WTC11 (cell line): Measurements from ENCODE around the gene COL2A1. TPM values are rescaled to one million over a fixed set of nuclear protein-coding genes. Genes with fewer than 3 reads are reported as not detected.

Experiments
- ATAC-seq: fragments of 200-7000 bp; cut with Tn5 transposase; 2 replicates; pipeline ENCODE4 v1.10.0; 2021; ENCODE audit warnings: mild to moderate bottlenecking, moderate library complexity
- CTCF ChIA-PET: fragments of 300-600 bp; sonication (Branson Sonifier 250); formaldehyde crosslinking; loops from one replicate; lab custom pipeline; 2021; ENCODE audit warnings: antibody characterized with exemption; lab: Charles Lee
- POLR2A ChIA-PET: fragments of 350-600 bp; sonication (Branson Sonifier 250); formaldehyde crosslinking; loops from one replicate; lab custom pipeline; 2021; ENCODE audit warnings: antibody characterized with exemption; lab: Charles Lee
- DNase-seq: peaks from one replicate; pipeline ENCODE4 v3.0.0; 2021; ENCODE audit warnings: low spot score
- H3K27ac Mint-ChIP-seq: 2 replicates; pipeline ENCODE4 v1.8.0; 2021; ENCODE audit warnings: mixed read lengths
- H3K27me3 Mint-ChIP-seq: 2 replicates; pipeline ENCODE4 v1.8.0; 2021; ENCODE audit warnings: low read depth, mild to moderate bottlenecking, moderate library complexity, mixed read lengths
- H3K36me3 Mint-ChIP-seq: 2 replicates; pipeline ENCODE4 v1.8.0; 2021; ENCODE audit warnings: mixed read lengths
- H3K4me1 Mint-ChIP-seq: 2 replicates; pipeline ENCODE4 v1.8.0; 2022; ENCODE audit warnings: mixed read lengths
- H3K4me3 Mint-ChIP-seq: 2 replicates; pipeline ENCODE4 v1.8.0; 2021; ENCODE audit warnings: mild to moderate bottlenecking, moderate library complexity, mixed read lengths
- H3K9me3 Mint-ChIP-seq: 2 replicates; pipeline ENCODE4 v1.8.0; 2021; ENCODE audit warnings: mixed read lengths
- AFF4 ChIP-seq: sonication (generic); formaldehyde crosslinking; IDR thresholded peaks from 2 replicates; pipeline ENCODE4 v1.8.1; 2023; ENCODE audit warnings: mild to moderate bottlenecking, missing genetic modification reagents, borderline replicate concordance
- ATF2 ChIP-seq: sonication (generic); formaldehyde crosslinking; IDR thresholded peaks from 2 replicates; pipeline ENCODE4 v1.8.1; 2022; ENCODE audit warnings: low read depth, missing genetic modification reagents, borderline replicate concordance
- CBFB ChIP-seq: sonication (generic); formaldehyde crosslinking; IDR thresholded peaks from 2 replicates; pipeline ENCODE4 v1.8.1; 2022; ENCODE audit warnings: mild to moderate bottlenecking, low read depth, missing genetic modification reagents
- ESRRA ChIP-seq: sonication (generic); formaldehyde crosslinking; IDR thresholded peaks from 2 replicates; pipeline ENCODE4 v1.8.1; 2022; ENCODE audit warnings: mild to moderate bottlenecking, missing genetic modification reagents, borderline replicate concordance
- ETV6 ChIP-seq: sonication (generic); formaldehyde crosslinking; IDR thresholded peaks from 2 replicates; pipeline ENCODE4 v1.8.1; 2022; ENCODE audit warnings: mild to moderate bottlenecking, missing genetic modification reagents
- GTF2I ChIP-seq: fragments of 250-450 bp; sonication (Bioruptor Pico); conservative IDR thresholded peaks from 2 replicates; pipeline ENCODE4 v1.4.0; 2021; ENCODE audit warnings: mild to moderate bottlenecking
- JAZF1 ChIP-seq: fragments of 250-450 bp; sonication (Bioruptor Pico); IDR thresholded peaks from 2 replicates; pipeline ENCODE4 v1.9.0; 2021; ENCODE audit warnings: moderate library complexity, mild to moderate bottlenecking, inconsistent platforms
- NFE2L1 ChIP-seq: sonication (generic); formaldehyde crosslinking; IDR thresholded peaks from 2 replicates; pipeline ENCODE4 v1.8.1; 2023; ENCODE audit warnings: missing genetic modification reagents
- PRDM15 ChIP-seq: sonication (generic); formaldehyde crosslinking; IDR thresholded peaks from 2 replicates; pipeline ENCODE4 v1.8.0; 2022; ENCODE audit warnings: missing genetic modification reagents
- TCF7 ChIP-seq: sonication (generic); formaldehyde crosslinking; IDR thresholded peaks from 2 replicates; pipeline ENCODE4 v1.8.0; 2022; ENCODE audit warnings: mild to moderate bottlenecking, low read depth, missing genetic modification reagents, moderate library complexity
- ZNF532 ChIP-seq: fragments of 250-450 bp; sonication (Bioruptor Pico); IDR thresholded peaks from 2 replicates; pipeline ENCODE4 v1.9.0; 2021; ENCODE audit warnings: mild to moderate bottlenecking, borderline replicate concordance
- ZNF671 ChIP-seq: fragments of 250-450 bp; sonication (Bioruptor Pico); IDR thresholded peaks from 2 replicates; pipeline ENCODE4 v1.8.0; 2021; ENCODE audit warnings: mild to moderate bottlenecking
- total RNA-seq: library from RNA; stranded (reverse); gene quantifications from 3 replicates; pipeline ENCODE4 v1.2.3, GENCODE V29; 2021
- TF ChIP-seq, protein P1 (sequence below): sonication (generic); formaldehyde crosslinking; IDR thresholded peaks from 2 replicates; pipeline ENCODE4 v1.8.1; 2022; ENCODE audit warnings: missing genetic modification reagents, borderline replicate concordance
- TF ChIP-seq, protein P2 (sequence below): fragments of 200-600 bp; IDR thresholded peaks from 2 replicates; pipeline ENCODE4 v1.8.0; 2022; ENCODE audit warnings: antibody characterized with exemption

The COL2A1 gene
- total RNA-seq, 1 experiment from 2014 or later, result 20.9 TPM

GRCh38 chr12:47946413-47947323, 57.6 kb downstream of the COL2A1 start (continued):
- no peak for TF ChIP-seq GTF2I

- Mint-ChIP-seq H3K4me1 (peaks cover 27% of the 10 kb centered on the region), H3K9me3 (no peaks in the 10 kb centered on the region), H3K27ac (no peak overlapping the region), H3K36me3 (no peaks in the 10 kb centered on the region), H3K4me3 (no peak overlapping the region), H3K27me3 (peaks cover 29% of the 10 kb centered on the region)
- DNase-seq (no peak), ATAC-seq (no peak)
- ChIA-PET POLR2A (no interaction called here), CTCF (interaction anchor here (2.1 to 2.5 kb wide), 3 partner anchors 16 to 40 kb away, joined by 11 to 20 read pairs (median 11); partner anchors contain the start of genes TMEM106C and VDR)
- TF ChIP-seq TCF7 (no peak), ESRRA (CRISPR knock-in tag) (no peak), NFE2L1 (CRISPR knock-in tag) (no peak), CBFB (CRISPR knock-in tag) (no peak), PRDM15 (CRISPR knock-in tag) (no peak), ZNF671 (no peak), ATF2 (no peak), JAZF1 (CRISPR knock-in tag) (no peak), ZNF532 (no peak), AFF4 (CRISPR knock-in tag) (no peak), ETV6 (CRISPR knock-in tag) (no peak)
- TF ChIP-seq, protein P1, sequence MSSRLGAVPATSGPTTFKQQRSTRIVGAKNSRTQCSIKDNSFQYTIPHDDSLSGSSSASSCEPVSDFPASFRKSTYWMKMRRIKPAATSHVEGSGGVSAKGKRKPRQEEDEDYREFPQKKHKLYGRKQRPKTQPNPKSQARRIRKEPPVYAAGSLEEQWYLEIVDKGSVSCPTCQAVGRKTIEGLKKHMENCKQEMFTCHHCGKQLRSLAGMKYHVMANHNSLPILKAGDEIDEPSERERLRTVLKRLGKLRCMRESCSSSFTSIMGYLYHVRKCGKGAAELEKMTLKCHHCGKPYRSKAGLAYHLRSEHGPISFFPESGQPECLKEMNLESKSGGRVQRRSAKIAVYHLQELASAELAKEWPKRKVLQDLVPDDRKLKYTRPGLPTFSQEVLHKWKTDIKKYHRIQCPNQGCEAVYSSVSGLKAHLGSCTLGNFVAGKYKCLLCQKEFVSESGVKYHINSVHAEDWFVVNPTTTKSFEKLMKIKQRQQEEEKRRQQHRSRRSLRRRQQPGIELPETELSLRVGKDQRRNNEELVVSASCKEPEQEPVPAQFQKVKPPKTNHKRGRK (CRISPR knock-in tag), result no peak
- TF ChIP-seq, protein P2, sequence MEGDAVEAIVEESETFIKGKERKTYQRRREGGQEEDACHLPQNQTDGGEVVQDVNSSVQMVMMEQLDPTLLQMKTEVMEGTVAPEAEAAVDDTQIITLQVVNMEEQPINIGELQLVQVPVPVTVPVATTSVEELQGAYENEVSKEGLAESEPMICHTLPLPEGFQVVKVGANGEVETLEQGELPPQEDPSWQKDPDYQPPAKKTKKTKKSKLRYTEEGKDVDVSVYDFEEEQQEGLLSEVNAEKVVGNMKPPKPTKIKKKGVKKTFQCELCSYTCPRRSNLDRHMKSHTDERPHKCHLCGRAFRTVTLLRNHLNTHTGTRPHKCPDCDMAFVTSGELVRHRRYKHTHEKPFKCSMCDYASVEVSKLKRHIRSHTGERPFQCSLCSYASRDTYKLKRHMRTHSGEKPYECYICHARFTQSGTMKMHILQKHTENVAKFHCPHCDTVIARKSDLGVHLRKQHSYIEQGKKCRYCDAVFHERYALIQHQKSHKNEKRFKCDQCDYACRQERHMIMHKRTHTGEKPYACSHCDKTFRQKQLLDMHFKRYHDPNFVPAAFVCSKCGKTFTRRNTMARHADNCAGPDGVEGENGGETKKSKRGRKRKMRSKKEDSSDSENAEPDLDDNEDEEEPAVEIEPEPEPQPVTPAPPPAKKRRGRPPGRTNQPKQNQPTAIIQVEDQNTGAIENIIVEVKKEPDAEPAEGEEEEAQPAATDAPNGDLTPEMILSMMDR, result no peak
Measured at GRCh38 chr12:47945341-47945728, 58.9 kb downstream of the COL2A1 start.
